GM21515 (cell line): ENCODE measurements around the gene MTTP.

Experiments used
- ATAC-seq: cut with Tn5 transposase; IDR thresholded peaks from one replicate; pipeline ENCODE4 v1.9.1; 2021; ENCODE audit not compliant: unreplicated experiment

MTTP gene

GRCh38 chr4:99637174-99637573, 62.5 kb downstream of the MTTP start:
- ATAC-seq = no peak

DNA sequence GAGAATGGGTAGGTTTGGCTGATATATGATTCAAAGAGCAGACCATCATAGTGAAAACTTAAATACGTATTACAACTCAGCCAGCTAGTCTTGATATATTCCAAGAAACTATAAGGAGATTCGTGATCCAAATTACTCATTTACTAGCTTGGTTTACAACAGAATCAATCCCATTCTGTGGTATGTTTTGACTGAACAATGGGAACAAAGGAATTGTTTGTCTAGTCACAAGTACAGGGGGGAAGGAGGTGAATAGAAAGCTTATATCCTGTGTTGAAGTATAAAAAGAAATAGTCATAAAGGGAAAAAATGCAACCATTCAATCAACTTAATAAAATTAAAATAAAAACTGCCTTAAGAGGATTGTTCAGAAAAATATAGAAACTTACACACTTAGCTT, 66.1 kb downstream of the MTTP start:
- no peak for ATAC-seq

DNA sequence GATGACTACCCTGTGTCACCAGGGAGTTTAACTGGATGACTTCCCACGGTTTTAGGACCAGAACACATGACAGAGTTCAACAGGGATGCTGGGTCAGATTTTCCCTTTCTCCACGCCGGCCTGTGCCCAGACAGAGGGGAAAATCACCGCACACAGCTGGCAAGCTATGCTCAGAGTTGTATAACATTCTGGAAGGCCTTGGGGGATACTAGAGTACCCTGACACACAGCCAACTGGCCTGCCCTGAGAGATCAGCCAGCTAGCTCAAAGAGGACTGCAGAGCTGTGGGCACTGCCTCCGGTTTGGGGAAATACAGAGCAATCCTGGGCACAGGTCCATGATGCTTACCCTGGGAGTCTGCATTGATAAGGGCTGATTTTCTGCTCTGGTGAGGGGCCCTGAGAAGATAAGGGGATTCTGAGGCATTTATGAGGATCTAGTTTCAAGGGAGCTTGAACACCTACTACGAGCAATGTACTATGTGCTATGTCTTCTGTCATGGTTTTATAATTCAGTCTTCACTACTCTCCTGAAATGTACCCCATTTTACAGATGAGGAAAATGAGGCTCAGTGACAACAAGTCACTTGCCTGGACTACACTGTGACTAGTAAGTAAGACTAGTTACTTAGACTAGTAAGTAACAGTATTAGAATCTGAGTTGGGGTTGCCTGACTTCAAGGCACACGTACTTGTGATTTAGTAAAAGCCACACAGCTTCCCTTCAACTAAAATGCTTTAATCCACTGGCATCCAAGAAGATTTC, 68.3 kb downstream of the MTTP start:
- ATAC-seq = no peak

GRCh38 chr4:99644453-99644852, 69.8 kb downstream of the MTTP start:
- no peak for ATAC-seq

DNA sequence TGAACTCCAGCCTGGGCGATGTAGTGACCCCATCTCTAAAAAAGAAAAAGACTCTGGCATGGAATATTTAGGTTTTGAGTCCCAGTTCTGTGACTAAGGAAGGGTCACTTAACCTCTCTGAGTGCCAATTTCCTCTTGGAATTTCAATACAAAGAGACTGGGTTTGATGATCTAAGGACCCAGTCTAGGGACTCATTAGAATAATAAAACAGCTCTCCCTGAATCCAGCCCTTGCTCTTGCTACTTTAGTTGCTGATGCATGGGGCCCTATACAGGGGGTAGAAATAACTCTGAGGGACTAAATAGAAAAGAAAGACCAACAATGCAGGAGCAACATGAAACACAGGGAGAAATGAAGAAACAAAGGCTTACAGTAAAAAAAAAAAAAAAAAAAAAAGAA, 70.4 kb downstream of the MTTP start:
- no peak for ATAC-seq

DNA sequence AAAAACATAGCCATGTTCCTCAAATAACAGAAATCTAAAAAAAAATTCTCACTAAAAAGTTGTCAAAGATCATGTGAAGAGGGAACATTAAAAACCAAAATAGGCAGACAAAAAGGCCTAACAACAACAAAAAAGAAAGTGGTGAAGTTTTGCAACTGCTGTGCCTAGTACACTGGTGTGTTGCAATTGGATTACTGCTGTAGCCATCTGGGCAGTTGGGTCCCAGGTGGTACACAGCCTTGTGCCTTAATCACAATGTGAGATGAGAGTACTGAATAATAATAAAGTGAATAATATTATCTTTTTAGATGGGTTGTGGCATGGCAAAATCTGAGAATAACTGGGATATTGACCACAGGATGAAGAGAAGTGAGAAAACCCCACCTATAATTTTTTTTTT, 71.0 kb downstream of the MTTP start:
- no peak for ATAC-seq

DNA sequence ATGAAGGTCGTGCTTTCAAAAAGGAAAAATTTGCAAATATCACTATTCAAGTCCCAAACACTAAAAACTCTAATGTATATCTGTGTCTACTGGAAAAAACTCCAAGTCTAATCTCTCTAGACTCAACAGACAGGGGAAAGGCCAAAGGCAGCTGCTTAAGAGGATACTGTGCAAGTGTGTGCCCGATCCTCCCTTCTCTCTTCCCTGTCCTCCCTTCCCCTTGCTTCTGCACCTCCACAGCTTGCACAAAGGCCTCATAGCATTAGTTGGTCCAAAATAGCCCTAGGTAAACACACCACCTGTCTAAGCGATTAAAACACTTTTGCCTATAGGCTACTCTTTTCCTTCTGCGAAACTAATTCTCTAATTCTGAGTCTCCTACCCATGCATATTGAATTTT, 72.4 kb downstream of the MTTP start:
- ATAC-seq = no peak

GRCh38 chr4:99648321-99648720, 73.7 kb downstream of the MTTP start:
- no peak for ATAC-seq

- no peak for ATAC-seq
Observed at GRCh38 chr4:99649208-99649607, 74.6 kb downstream of the MTTP start.

DNA sequence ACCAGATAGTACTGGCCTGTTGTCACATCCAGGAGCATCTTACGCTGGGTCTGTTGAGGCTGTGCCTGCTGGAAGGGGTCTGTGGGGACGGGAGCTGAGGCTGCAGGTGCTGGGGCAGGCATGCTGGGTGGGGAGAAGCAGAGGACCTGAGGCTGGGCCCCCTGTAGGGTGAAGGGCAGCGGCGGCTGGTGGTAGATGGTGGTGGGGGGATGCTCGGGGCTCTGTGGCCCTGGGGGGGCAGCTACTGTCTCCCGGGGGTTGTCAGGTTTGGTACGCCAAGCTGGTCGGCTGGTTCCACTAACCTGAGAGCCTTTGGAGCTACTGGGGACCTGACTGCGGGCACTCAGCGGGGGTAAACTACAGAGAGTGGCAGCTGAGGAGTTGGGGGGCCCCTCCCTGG, 75.2 kb downstream of the MTTP start:
- ATAC-seq = no peak

- ATAC-seq = no peak
Observed at GRCh38 chr4:99651016-99651769, 76.6 kb downstream of the MTTP start.

GRCh38 chr4:99651811-99652485, 77.3 kb downstream of the MTTP start:
- ATAC-seq = no peak

GRCh38 chr4:99652596-99653436, 78.2 kb downstream of the MTTP start:
- ATAC-seq = no peak

- no peak for ATAC-seq
Observed at GRCh38 chr4:99653916-99654315, 79.3 kb downstream of the MTTP start.

GRCh38 chr4:99654361-99654761, 79.7 kb downstream of the MTTP start:
- no peak for ATAC-seq

DNA sequence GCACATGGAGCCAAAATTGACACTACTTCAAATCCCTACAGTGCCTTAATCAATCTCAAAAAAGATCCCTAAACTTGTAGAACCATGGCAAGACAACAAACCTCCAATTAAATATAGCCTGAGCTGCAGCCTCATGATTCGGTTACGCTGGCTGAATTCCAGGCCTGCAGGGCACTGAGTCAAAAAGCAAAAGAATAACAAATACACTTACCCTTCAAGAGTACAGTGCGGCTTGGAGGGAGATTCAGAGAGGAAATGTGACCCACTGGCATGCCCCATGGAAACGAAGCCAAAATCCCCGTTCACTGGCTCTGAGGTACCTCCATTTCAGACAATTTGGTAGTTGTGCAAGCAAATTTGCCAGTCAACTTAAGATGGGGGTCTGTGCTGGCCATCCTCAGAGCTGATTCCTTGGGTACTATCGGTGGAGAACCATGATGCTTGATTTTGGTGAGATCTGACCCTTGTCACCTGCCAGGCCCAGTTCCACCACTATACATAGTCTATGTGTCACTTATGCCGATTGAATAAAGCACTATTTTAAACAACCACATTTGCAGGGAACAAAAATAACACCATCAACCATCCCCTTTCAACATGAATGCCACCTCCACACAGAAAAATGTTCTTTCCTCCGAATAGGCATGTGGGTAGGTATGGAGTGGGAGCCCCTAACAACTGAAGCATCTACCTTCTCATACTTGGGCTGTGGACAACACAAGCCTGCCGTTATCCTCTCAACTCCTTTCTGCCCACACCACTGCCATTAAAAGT, 80.9 kb downstream of the MTTP start:
- ATAC-seq = no peak

- no peak for ATAC-seq
Observed at GRCh38 chr4:99657798-99658197, 83.2 kb downstream of the MTTP start, which contains the start of gene C4orf54. Gene C4orf54 (minus strand): TSS chr4:99657828. CDS start chr4:99654648, 3,180 bp downstream.

DNA sequence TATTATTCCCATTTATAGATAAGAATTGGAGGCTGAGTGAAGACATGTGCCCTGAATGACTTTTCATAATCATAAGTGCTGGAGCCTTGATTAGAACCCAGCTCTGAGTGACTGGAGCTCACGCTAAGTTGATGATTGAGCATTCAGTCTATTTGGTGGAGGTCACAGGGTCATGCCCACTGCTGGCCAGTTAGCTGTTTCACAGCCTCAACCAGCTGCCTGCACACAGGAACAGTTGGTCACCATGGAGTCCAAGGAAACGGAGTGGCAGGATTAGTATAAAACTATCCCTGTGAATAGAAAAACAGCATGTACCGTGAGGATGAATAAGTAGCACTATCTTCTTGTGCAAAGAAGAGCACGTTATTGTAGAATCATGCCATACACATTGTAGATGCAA, 84.0 kb downstream of the MTTP start:
- ATAC-seq = no peak

GRCh38 chr4:99661907-99662306, 87.3 kb downstream of the MTTP start:
- ATAC-seq = no peak

GRCh38 chr4:99664716-99665115, 90.1 kb downstream of the MTTP start:
- ATAC-seq = no peak
